ENCODE data around the gene CAMK1D.

- TF ChIP-seq CTCF (IDR thresholded peaks at IDR 0.05; ENCODE audit: low read length), result no peak
- TF ChIP-seq EZH2phosphoT487 (IDR thresholded peaks at IDR 0.05; ENCODE audit: low read length), result no peak
- no peak for TF ChIP-seq EZH2 (optimal IDR thresholded peaks at IDR 0.05; ENCODE audit: low read depth, low read length)
Measured at GRCh38 chr10:12825260-12825849, 476.0 kb downstream of the CAMK1D start.
